HCT116 (cell line): ENCODE data around the gene ARHGAP9.

Source experiments
- EZH2 ChIP-seq: fragments of 200-600 bp; sonication (generic); IDR thresholded peaks from 2 replicates; pipeline ENCODE4 v1.6.1; 2017; ENCODE audit warnings: antibody characterized with exemption, mixed run types
- JUND ChIP-seq: IDR thresholded peaks from 2 replicates; pipeline ENCODE4 v1.6.1; 2012
- POLR2A ChIP-seq: IDR thresholded peaks from 2 replicates; pipeline ENCODE4 v1.7.0; 2011; ENCODE audit warnings: borderline replicate concordance; ENCODE audit not compliant: insufficient read depth, insufficient read length; ENCODE audit errors: extremely low read depth
- POLR2AphosphoS5 ChIP-seq: IDR thresholded peaks from 2 replicates; pipeline ENCODE4 v1.6.1; 2011; ENCODE audit warnings: mild to moderate bottlenecking, low read depth, low read length, moderate library complexity
- SRF ChIP-seq: IDR thresholded peaks from 2 replicates; pipeline ENCODE4 v1.6.1; 2012; ENCODE audit warnings: low read depth
- ZNF274 ChIP-seq: fragments of 200-500 bp; sonication (Bioruptor generic); IDR thresholded peaks from 2 replicates; pipeline ENCODE4 v1.6.1; 2014; ENCODE audit warnings: mild to moderate bottlenecking, low read depth, low read length, inconsistent platforms
- TF ChIP-seq, protein P1 (sequence below), 3 experiments: fragments of 200-600 bp in 1 of 3; sonication (generic) in 1 of 3; IDR thresholded peaks in 2 of 3; conservative IDR thresholded peaks in 1 of 3; 2 replicates each; pipeline ENCODE4 v1.5.1; 2012 to 2017; ENCODE audit warnings: low read depth in 2 of 3, low read length in 2 of 3, antibody characterized with exemption in 1 of 3, borderline replicate concordance in 1 of 3, control low read depth in 1 of 3, mild to moderate bottlenecking in 1 of 3, mixed read lengths in 1 of 3, mixed run types in 1 of 3, moderate library complexity in 1 of 3; ENCODE audit not compliant: insufficient read depth in 1 of 3
- TF ChIP-seq, protein P2 (sequence below): IDR thresholded peaks from 2 replicates; pipeline ENCODE4 v1.6.1; 2012; ENCODE audit warnings: low read depth

DNA sequence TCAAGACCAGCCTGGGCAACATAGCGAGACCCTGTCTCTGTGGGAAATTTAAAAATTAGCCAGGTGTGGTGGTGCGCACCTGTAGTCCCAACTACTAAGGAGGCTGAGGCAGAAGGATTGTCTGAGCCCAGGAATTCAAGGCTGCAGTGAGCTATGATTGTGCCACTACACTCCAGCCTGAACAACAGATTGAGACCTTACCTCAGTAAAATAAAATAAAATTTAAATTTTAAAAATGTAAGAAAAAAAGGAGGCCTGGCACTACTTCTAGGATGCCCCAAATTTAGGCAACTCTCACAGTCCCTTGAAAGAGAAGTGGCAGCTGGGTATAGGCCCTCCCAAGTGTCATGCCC, 25.5 kb downstream of the ARHGAP9 start:
- TF ChIP-seq, protein P1, sequence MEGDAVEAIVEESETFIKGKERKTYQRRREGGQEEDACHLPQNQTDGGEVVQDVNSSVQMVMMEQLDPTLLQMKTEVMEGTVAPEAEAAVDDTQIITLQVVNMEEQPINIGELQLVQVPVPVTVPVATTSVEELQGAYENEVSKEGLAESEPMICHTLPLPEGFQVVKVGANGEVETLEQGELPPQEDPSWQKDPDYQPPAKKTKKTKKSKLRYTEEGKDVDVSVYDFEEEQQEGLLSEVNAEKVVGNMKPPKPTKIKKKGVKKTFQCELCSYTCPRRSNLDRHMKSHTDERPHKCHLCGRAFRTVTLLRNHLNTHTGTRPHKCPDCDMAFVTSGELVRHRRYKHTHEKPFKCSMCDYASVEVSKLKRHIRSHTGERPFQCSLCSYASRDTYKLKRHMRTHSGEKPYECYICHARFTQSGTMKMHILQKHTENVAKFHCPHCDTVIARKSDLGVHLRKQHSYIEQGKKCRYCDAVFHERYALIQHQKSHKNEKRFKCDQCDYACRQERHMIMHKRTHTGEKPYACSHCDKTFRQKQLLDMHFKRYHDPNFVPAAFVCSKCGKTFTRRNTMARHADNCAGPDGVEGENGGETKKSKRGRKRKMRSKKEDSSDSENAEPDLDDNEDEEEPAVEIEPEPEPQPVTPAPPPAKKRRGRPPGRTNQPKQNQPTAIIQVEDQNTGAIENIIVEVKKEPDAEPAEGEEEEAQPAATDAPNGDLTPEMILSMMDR (IDR thresholded peaks at IDR 0.05 in 2 of 3, conservative IDR thresholded peaks at IDR 0.05 in 1 of 3; ENCODE audit: borderline replicate concordance in 1 of 3, insufficient read depth in 1 of 3, low read depth in 2 of 3, low read length in 2 of 3), result no peak
- TF ChIP-seq POLR2A (no peak), EZH2 (no peak), SRF (no peak), ZNF274 (no peak), POLR2AphosphoS5 (no peak), JUND (no peak)
- TF ChIP-seq, protein P2, sequence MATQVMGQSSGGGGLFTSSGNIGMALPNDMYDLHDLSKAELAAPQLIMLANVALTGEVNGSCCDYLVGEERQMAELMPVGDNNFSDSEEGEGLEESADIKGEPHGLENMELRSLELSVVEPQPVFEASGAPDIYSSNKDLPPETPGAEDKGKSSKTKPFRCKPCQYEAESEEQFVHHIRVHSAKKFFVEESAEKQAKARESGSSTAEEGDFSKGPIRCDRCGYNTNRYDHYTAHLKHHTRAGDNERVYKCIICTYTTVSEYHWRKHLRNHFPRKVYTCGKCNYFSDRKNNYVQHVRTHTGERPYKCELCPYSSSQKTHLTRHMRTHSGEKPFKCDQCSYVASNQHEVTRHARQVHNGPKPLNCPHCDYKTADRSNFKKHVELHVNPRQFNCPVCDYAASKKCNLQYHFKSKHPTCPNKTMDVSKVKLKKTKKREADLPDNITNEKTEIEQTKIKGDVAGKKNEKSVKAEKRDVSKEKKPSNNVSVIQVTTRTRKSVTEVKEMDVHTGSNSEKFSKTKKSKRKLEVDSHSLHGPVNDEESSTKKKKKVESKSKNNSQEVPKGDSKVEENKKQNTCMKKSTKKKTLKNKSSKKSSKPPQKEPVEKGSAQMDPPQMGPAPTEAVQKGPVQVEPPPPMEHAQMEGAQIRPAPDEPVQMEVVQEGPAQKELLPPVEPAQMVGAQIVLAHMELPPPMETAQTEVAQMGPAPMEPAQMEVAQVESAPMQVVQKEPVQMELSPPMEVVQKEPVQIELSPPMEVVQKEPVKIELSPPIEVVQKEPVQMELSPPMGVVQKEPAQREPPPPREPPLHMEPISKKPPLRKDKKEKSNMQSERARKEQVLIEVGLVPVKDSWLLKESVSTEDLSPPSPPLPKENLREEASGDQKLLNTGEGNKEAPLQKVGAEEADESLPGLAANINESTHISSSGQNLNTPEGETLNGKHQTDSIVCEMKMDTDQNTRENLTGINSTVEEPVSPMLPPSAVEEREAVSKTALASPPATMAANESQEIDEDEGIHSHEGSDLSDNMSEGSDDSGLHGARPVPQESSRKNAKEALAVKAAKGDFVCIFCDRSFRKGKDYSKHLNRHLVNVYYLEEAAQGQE, result no peak
